Measurements from ENCODE around the gene MYL12B.

- TF ChIP-seq CTCF (IDR thresholded peaks at IDR 0.05) = no peak
- TF ChIP-seq ZFX (IDR thresholded peaks at IDR 0.05; ENCODE audit: borderline replicate concordance) = no peak
Observed at GRCh38 chr18:3283253-3283863, 21.4 kb downstream of the MYL12B start.

Measured in 22Rv1 (cell line).